A549 (cell line): ENCODE results near the gene ASZ1. TPM values are rescaled to one million over a fixed set of nuclear protein-coding genes. Genes with fewer than 3 reads are reported as not detected.

ENCODE experiments used
- ATAC-seq, 2 experiments: fragments of 200-7000 bp in 1 of 2; fragments of >200 bp in 1 of 2; cut with Nextera tagmentation in 1 of 2; cut with Tn5 transposase in 1 of 2; 3 replicates each; pipeline versions ENCODE4 v1.8.0 to v1.9.1; 2018 to 2020; ENCODE audit warnings: mild to moderate bottlenecking in 1 of 2, moderate library complexity in 1 of 2
- CTCF ChIA-PET: fragments of 300-600 bp; sonication (Branson Sonifier 250); formaldehyde crosslinking; extraction: SDS; loops from one replicate; lab custom pipeline; 2021; ENCODE audit warnings: antibody characterized with exemption, inconsistent platforms; lab: Yijun Ruan, JAX
- POLR2A ChIA-PET: fragments of 350-600 bp; formaldehyde crosslinking; extraction: SDS; loops from one replicate; lab custom pipeline; 2021; ENCODE audit warnings: antibody characterized with exemption, inconsistent platforms; lab: Yijun Ruan, JAX
- DNase-seq, 2 experiments: peaks; one replicate each; pipeline versions ENCODE4 v3.0.0 to v3.0.0-alpha.2; 2011 to 2016; ENCODE audit warnings: low read depth in 1 of 2, low spot score in 1 of 2
- FAIRE-seq: peaks from 2 replicates; lab custom pipeline; 2011; peaks lifted over from hg19 to GRCh38; lab: Jason Lieb, UNC
- H3K27ac ChIP-seq, 2 experiments: fragments of >200 bp; sonication (Bioruptor Twin); formaldehyde crosslinking; 3 replicates each; pipeline ENCODE4 v1.5.1; 2016 to 2017
- H3K4me1 ChIP-seq: fragments of >200 bp; sonication (Bioruptor Twin); formaldehyde crosslinking; 3 replicates; pipeline ENCODE4 v1.6.1; 2016
- H3K4me2 ChIP-seq: fragments of >200 bp; sonication (Bioruptor Twin); formaldehyde crosslinking; 3 replicates; pipeline ENCODE4 v1.6.1; 2016
- H3K4me3 ChIP-seq: fragments of >200 bp; sonication (Bioruptor Twin); formaldehyde crosslinking; 3 replicates; pipeline ENCODE4 v1.5.1; 2016
- H3K9me3 ChIP-seq: fragments of >200 bp; sonication (Bioruptor Twin); formaldehyde crosslinking; 3 replicates; pipeline ENCODE4 v1.6.1; 2016
- CBX8 ChIP-seq: fragments of 200-600 bp; sonication (generic); IDR thresholded peaks from 2 replicates; pipeline ENCODE4 v1.6.1; 2016
- CHD2 ChIP-seq: fragments of 150-350 bp; IDR thresholded peaks from 2 replicates; pipeline ENCODE4 v1.6.1; 2014; ENCODE audit warnings: low read length; ENCODE audit not compliant: partially characterized antibody
- CHD4 ChIP-seq: fragments of 200-600 bp; sonication (generic); IDR thresholded peaks from 2 replicates; pipeline ENCODE4 v1.6.1; 2016; ENCODE audit warnings: antibody characterized with exemption, mild to moderate bottlenecking, borderline replicate concordance
- CTCF ChIP-seq: fragments of >200 bp; sonication (Bioruptor Twin); formaldehyde crosslinking; IDR thresholded peaks from 3 replicates; pipeline ENCODE4 v1.5.1; 2016
- EHMT2 ChIP-seq: fragments of 200-600 bp; sonication (generic); IDR thresholded peaks from 2 replicates; pipeline ENCODE4 v1.6.1; 2016; ENCODE audit warnings: antibody characterized with exemption, low read depth, mild to moderate bottlenecking, moderate library complexity
- FOSB ChIP-seq: fragments of 250-450 bp; sonication (Bioruptor Pico); IDR thresholded peaks from 2 replicates; pipeline ENCODE4 v1.5.0; 2020; ENCODE audit warnings: mild to moderate bottlenecking, moderate library complexity
- FOSL2 ChIP-seq, 2 experiments: fragments of 450-650 bp in 1 of 2; fragments of >200 bp in 1 of 2; sonication (Bioruptor Twin) in 1 of 2; formaldehyde crosslinking; IDR thresholded peaks; 2 replicates each; pipeline versions ENCODE4 v1.5.0 to v1.6.1; 2016 to 2020; ENCODE audit warnings: mild to moderate bottlenecking in 1 of 2, moderate library complexity in 1 of 2
- HMGXB4 ChIP-seq: fragments of 250-450 bp; sonication (Bioruptor Pico); IDR thresholded peaks from 2 replicates; pipeline ENCODE4 v1.5.0; 2021; ENCODE audit warnings: mild to moderate bottlenecking, moderate library complexity, borderline replicate concordance
- HOXA7 ChIP-seq: fragments of 250-450 bp; sonication (Bioruptor Pico); IDR thresholded peaks from 2 replicates; pipeline ENCODE4 v1.5.0; 2020; ENCODE audit warnings: mild to moderate bottlenecking, moderate library complexity
- MAZ ChIP-seq: fragments of 150-350 bp; IDR thresholded peaks from 2 replicates; pipeline ENCODE4 v1.6.1; 2014; ENCODE audit warnings: antibody characterized with exemption, low read depth, low read length, borderline replicate concordance
- NPAS2 ChIP-seq: fragments of 250-450 bp; sonication (Bioruptor Pico); IDR thresholded peaks from 2 replicates; pipeline ENCODE4 v1.8.0; 2022; ENCODE audit warnings: mild to moderate bottlenecking, moderate library complexity, borderline replicate concordance
- NR3C1 ChIP-seq: fragments of >200 bp; sonication (Bioruptor Twin); formaldehyde crosslinking; IDR thresholded peaks from 3 replicates; pipeline ENCODE4 v1.6.1; 2017
- PHF8 ChIP-seq: fragments of 200-600 bp; sonication (generic); IDR thresholded peaks from 2 replicates; pipeline ENCODE4 v1.6.1; 2016; ENCODE audit warnings: low read depth, mild to moderate bottlenecking, antibody characterized with exemption, moderate library complexity, borderline replicate concordance
- POLR2A ChIP-seq: IDR thresholded peaks from 2 replicates; pipeline ENCODE4 v1.6.1; 2012; ENCODE audit warnings: mild to moderate bottlenecking, low read length
- RARB ChIP-seq: fragments of 250-450 bp; sonication (Bioruptor Pico); IDR thresholded peaks from 2 replicates; pipeline ENCODE4 v1.8.0; 2021; ENCODE audit warnings: mild to moderate bottlenecking, moderate library complexity
- RNF2 ChIP-seq: fragments of 200-600 bp; sonication (generic); IDR thresholded peaks from 2 replicates; pipeline ENCODE4 v1.6.1; 2016; ENCODE audit warnings: low read depth, mild to moderate bottlenecking, antibody characterized with exemption, moderate library complexity, borderline replicate concordance
- SREBF2 ChIP-seq: fragments of 450-650 bp; IDR thresholded peaks from 2 replicates; pipeline ENCODE4 v1.6.1; 2014; ENCODE audit warnings: mild to moderate bottlenecking, moderate library complexity
- TFCP2L1 ChIP-seq: fragments of 250-450 bp; sonication (Bioruptor Pico); IDR thresholded peaks from 2 replicates; pipeline ENCODE4 v1.5.0; 2021; ENCODE audit warnings: mild to moderate bottlenecking
- TP53 ChIP-seq: fragments of 250-450 bp; sonication (Bioruptor Pico); IDR thresholded peaks from 2 replicates; pipeline ENCODE4 v1.5.0; 2021; ENCODE audit warnings: mild to moderate bottlenecking, moderate library complexity
- ZFP36 ChIP-seq: fragments of 450-650 bp; IDR thresholded peaks from 2 replicates; pipeline ENCODE4 v1.6.1; 2014; ENCODE audit warnings: borderline replicate concordance; ENCODE audit not compliant: partially characterized antibody
- ZSCAN20 ChIP-seq: fragments of 250-450 bp; sonication (Bioruptor Pico); IDR thresholded peaks from 2 replicates; pipeline ENCODE4 v1.8.0; 2022; ENCODE audit warnings: mild to moderate bottlenecking, moderate library complexity
- WGBS: methylation state at CpG from one replicate; pipeline ENCODE4 v1.1.6; 2017; ENCODE audit errors: missing lambda C conversion rate; 5-methylcytosine and 5-hydroxymethylcytosine counted together
- polyA plus RNA-seq, 4 experiments: library from polyadenylated mRNA; depleted of rRNA in 3 of 4; stranded (reverse); fragments of >200 nt; fragmentation: RNase III in 1 of 4; extraction: RNeasy Plus Mini Kit Qiagen cat#74134 plus additional on column Dnase treatment in 1 of 4; gene quantifications; 2 replicates in 3 of 4; 3 replicates in 1 of 4; pipeline ENCODE4 v1.2.3, GENCODE V29; 2011 to 2017
- TF ChIP-seq, protein P1 (sequence below): fragments of >200 bp; sonication (Bioruptor Twin); formaldehyde crosslinking; IDR thresholded peaks from 2 replicates; pipeline ENCODE4 v1.6.1; 2016
- TF ChIP-seq, protein P2 (sequence below): fragments of >200 bp; sonication (Bioruptor Twin); formaldehyde crosslinking; IDR thresholded peaks from 3 replicates; pipeline ENCODE4 v1.6.1; 2016
- TF ChIP-seq, protein P3 (sequence below): IDR thresholded peaks from 2 replicates; pipeline ENCODE4 v1.6.1; 2012

The ASZ1 gene
- polyA plus RNA-seq, 2 of the 4 experiments (the other 2 are of a cell fraction): not detected

GRCh38 chr7:117372073-117372472 is 55.2 kb downstream of the ASZ1 start (continued):
- no peak for TF ChIP-seq CTCF

DNA sequence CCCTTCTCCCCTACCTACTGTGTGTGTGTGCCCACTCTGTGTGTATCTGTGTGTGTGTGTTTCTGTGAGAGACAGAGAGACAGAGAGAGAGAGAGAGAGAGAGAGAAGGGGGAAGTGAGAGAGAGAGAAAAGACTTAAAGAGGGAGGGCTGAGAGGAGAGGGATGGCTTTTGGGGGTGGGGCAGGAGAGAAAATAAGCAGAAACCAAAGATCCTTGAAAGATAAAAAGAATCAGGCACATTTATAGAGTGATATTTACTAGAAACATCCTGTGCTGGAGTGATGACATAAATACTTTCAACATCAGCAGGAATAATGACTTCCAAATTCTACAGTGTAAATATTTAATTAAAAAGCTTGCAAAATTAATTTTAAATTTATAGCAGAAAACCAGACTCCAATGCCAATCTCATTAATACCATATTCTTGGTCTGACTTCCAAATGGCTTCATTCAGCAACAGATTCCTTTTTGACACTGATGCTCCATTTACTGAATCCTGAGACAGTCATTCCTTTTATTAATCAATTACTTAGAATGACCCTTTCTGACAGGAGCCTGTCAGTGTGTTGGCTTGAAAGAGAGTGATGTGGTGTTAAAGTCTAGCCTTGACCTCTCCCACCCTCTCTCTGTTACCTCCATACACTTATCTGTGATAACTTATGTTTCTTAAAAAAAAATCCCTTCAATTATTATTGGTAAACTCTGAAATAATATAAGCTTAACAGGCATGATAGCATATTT is 62.8 kb downstream of the ASZ1 start:
- Histone ChIP-seq H3K4me1 (no peaks in the 10 kb centered on the region), H3K4me2 (no peak overlapping the region)
- CTCF ChIA-PET: interaction anchor here (1.1 kb wide), 1 partner anchor 11 kb away, joined by 3 read pairs; no protein-coding TSS in a partner anchor
- no peak for TF ChIP-seq NPAS2 (CRISPR knock-in tag)
- TF ChIP-seq SREBF2: no peak
- no peak for TF ChIP-seq PHF8
- no peak for TF ChIP-seq TP53 (CRISPR knock-in tag)
- TF ChIP-seq EHMT2: no peak
- TF ChIP-seq FOSB (CRISPR knock-in tag): no peak
- TF ChIP-seq, protein P1, sequence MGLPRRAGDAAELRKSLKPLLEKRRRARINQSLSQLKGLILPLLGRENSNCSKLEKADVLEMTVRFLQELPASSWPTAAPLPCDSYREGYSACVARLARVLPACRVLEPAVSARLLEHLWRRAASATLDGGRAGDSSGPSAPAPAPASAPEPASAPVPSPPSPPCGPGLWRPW: no peak
- TF ChIP-seq NR3C1: no peak
- no peak for TF ChIP-seq MAZ
- TF ChIP-seq, all 56 proteins: peak for 0
- no peak for DNase-seq
- H3K27ac ChIP-seq: no peak overlapping the region
- H3K4me3 ChIP-seq: no peak overlapping the region
- no peak for ATAC-seq
- POLR2A ChIA-PET: no interaction called here
- no peak for FAIRE-seq
- H3K9me3 ChIP-seq: no peaks in the 10 kb centered on the region

GRCh38 chr7:117362294-117362888 is 64.9 kb downstream of the ASZ1 start:
- POLR2A ChIA-PET: no interaction called here

DNA sequence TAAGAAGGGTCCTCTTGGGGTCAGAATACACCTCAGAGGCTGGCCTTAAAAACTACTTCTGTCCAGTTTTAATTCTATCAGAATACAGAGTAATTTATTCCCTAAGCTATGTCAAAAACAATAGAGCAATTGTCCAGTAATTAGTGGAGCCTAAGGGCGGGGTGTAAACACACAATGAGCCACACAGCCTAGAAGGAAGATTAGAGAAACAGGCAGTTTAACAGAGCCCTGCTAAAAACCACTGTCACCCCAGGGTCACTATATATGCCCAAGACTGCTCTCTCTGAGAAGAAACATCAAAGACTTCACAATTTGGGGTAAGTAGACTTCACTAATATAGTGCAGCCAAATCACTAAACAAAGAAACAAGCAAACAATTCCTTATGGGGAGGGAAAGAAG is 77.3 kb downstream of the ASZ1 start:
- TF ChIP-seq HOXA7 (no peak), RNF2 (no peak), RARB (CRISPR knock-in tag) (no peak), ZSCAN20 (CRISPR knock-in tag) (no peak), FOSB (CRISPR knock-in tag) (no peak), NR3C1 (no peak), ZFP36 (no peak), SREBF2 (no peak), FOSL2 (IDR thresholded peaks at IDR 0.05) (no peak), FOSL2 (CRISPR knock-in tag; IDR thresholded peaks at IDR 0.05) (no peak), HMGXB4 (CRISPR knock-in tag) (no peak), TFCP2L1 (CRISPR knock-in tag) (no peak), POLR2A (no peak), CBX8 (no peak), CHD2 (no peak), CHD4 (no peak)
- TF ChIP-seq, protein P2, sequence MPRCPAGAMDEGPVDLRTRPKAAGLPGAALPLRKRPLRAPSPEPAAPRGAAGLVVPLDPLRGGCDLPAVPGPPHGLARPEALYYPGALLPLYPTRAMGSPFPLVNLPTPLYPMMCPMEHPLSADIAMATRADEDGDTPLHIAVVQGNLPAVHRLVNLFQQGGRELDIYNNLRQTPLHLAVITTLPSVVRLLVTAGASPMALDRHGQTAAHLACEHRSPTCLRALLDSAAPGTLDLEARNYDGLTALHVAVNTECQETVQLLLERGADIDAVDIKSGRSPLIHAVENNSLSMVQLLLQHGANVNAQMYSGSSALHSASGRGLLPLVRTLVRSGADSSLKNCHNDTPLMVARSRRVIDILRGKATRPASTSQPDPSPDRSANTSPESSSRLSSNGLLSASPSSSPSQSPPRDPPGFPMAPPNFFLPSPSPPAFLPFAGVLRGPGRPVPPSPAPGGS: no peak
- TF ChIP-seq, protein P3, sequence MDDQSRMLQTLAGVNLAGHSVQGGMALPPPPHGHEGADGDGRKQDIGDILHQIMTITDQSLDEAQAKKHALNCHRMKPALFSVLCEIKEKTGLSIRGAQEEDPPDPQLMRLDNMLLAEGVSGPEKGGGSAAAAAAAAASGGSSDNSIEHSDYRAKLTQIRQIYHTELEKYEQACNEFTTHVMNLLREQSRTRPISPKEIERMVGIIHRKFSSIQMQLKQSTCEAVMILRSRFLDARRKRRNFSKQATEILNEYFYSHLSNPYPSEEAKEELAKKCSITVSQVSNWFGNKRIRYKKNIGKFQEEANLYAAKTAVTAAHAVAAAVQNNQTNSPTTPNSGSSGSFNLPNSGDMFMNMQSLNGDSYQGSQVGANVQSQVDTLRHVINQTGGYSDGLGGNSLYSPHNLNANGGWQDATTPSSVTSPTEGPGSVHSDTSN: no peak
- DNase-seq (no peak), ATAC-seq (no peak), FAIRE-seq (no peak)
- no peaks in the 10 kb centered on the region for H3K4me1 ChIP-seq
- CTCF ChIA-PET: no interaction called here
- no peaks in the 10 kb centered on the region for H3K9me3 ChIP-seq
- no peak overlapping the region for H3K4me2 ChIP-seq
- POLR2A ChIA-PET: no interaction called here
- H3K4me3 ChIP-seq: no peak overlapping the region
- no peak overlapping the region for H3K27ac ChIP-seq
- WGBS: 0% methylated on average over 1 of the region's 1 CpG

More at GRCh38 chr7:117362294-117362888, 64.9 kb downstream of the ASZ1 start:
- no peaks in the 10 kb centered on the region for H3K4me1 ChIP-seq
- CTCF ChIA-PET: no interaction called here
- no peak overlapping the region for H3K27ac ChIP-seq
- no peak overlapping the region for H3K4me3 ChIP-seq
- no peaks in the 10 kb centered on the region for H3K9me3 ChIP-seq
- TF ChIP-seq FOSL2 (IDR thresholded peaks at IDR 0.05) (no peak), FOSL2 (CRISPR knock-in tag; IDR thresholded peaks at IDR 0.05) (no peak), RARB (CRISPR knock-in tag) (no peak)
- H3K4me2 ChIP-seq: no peak overlapping the region
- no peak for ATAC-seq
- no peak for DNase-seq
- no peak for FAIRE-seq
